KMS-11 (cell line): ENCODE results near the gene TEX14.

ENCODE experiments used
- H2AFZ ChIP-seq: fragments of 200-600 bp; sonication (generic); 2 replicates; pipeline ENCODE4 v1.6.1; 2016; ENCODE audit warnings: antibody characterized with exemption, mixed run types, low read depth
- H3K27ac ChIP-seq: fragments of 200-600 bp; sonication (generic); 2 replicates; pipeline ENCODE4 v1.6.1; 2016; ENCODE audit warnings: mild to moderate bottlenecking, mixed run types
- H3K27me3 ChIP-seq: fragments of 200-600 bp; sonication (generic); 2 replicates; pipeline ENCODE4 v1.6.1; 2017; ENCODE audit warnings: mild to moderate bottlenecking, low read depth, mixed run types, moderate library complexity; ENCODE audit not compliant: insufficient read depth
- H3K36me3 ChIP-seq: fragments of 200-600 bp; sonication (generic); 2 replicates; pipeline ENCODE4 v1.6.1; 2017; ENCODE audit warnings: mild to moderate bottlenecking, mixed run types; ENCODE audit not compliant: insufficient read depth
- H3K4me1 ChIP-seq: fragments of 200-600 bp; sonication (generic); 2 replicates; pipeline ENCODE4 v1.6.1; 2016; ENCODE audit warnings: mild to moderate bottlenecking, low read depth, mixed run types; ENCODE audit not compliant: poor library complexity, severe bottlenecking
- H3K4me2 ChIP-seq: fragments of 200-600 bp; sonication (generic); 2 replicates; pipeline ENCODE4 v1.7.0; 2016; ENCODE audit warnings: mild to moderate bottlenecking, mixed run types
- H3K4me3 ChIP-seq: fragments of 200-600 bp; sonication (generic); IDR thresholded peaks from 2 replicates; pipeline ENCODE4 v1.6.1; 2017; ENCODE audit warnings: low read depth, low read length, mixed read lengths; ENCODE audit not compliant: insufficient read depth
- H3K79me2 ChIP-seq: fragments of 200-600 bp; sonication (generic); 2 replicates; pipeline ENCODE4 v1.6.1; 2016; ENCODE audit warnings: low read depth, mixed run types; ENCODE audit not compliant: insufficient read depth
- H3K9ac ChIP-seq: fragments of 200-600 bp; sonication (generic); 2 replicates; pipeline ENCODE4 v1.6.1; 2016; ENCODE audit warnings: mild to moderate bottlenecking, mixed run types
- H4K20me1 ChIP-seq: fragments of 200-600 bp; sonication (generic); 2 replicates; pipeline ENCODE4 v1.6.1; 2016; ENCODE audit warnings: mild to moderate bottlenecking, mixed run types; ENCODE audit not compliant: insufficient read depth
- CTCF ChIP-seq: fragments of 200-600 bp; sonication (generic); conservative IDR thresholded peaks from 2 replicates; pipeline ENCODE4 v1.6.1; 2017; ENCODE audit warnings: low read depth, mild to moderate bottlenecking, antibody characterized with exemption, low read length, moderate library complexity, mixed read lengths

TEX14 gene

GRCh38 chr17:58535431-58535830, 156.4 kb downstream of the TEX14 start:
- H3K9ac ChIP-seq = no peak overlapping the region
- H3K36me3 ChIP-seq = no peaks in the 10 kb centered on the region
- no peak overlapping the region for H3K4me3 ChIP-seq
- H4K20me1 ChIP-seq = no peaks in the 10 kb centered on the region
- 0 out of 2 replicates have a peak, but pooled peaks cover 9% of the 10 kb centered on the region for H3K27me3 ChIP-seq
- H3K27ac ChIP-seq = no peak overlapping the region
- no peak overlapping the region for H2AFZ ChIP-seq
- H3K4me2 ChIP-seq = no peak overlapping the region
- H3K79me2 ChIP-seq = no peaks in the 10 kb centered on the region
- peaks cover 6% of the 10 kb centered on the region for H3K4me1 ChIP-seq
- no peak for TF ChIP-seq CTCF

- no peak overlapping the region for H2AFZ ChIP-seq
- no peaks in the 10 kb centered on the region for H3K79me2 ChIP-seq
- H3K36me3 ChIP-seq = no peaks in the 10 kb centered on the region
- H4K20me1 ChIP-seq = no peaks in the 10 kb centered on the region
- 0 out of 2 replicates have a peak, but pooled peaks cover 9% of the 10 kb centered on the region for H3K27me3 ChIP-seq
- TF ChIP-seq CTCF = no peak
- H3K9ac ChIP-seq = no peak overlapping the region
- no peak overlapping the region for H3K4me3 ChIP-seq
- H3K4me1 ChIP-seq = peaks cover 6% of the 10 kb centered on the region
- H3K27ac ChIP-seq = no peak overlapping the region
- no peak overlapping the region for H3K4me2 ChIP-seq
These were observed 156.9 kb downstream of the TEX14 start for GRCh38 chr17:58534901-58535421.

GRCh38 chr17:58534331-58534730, 157.5 kb downstream of the TEX14 start:
- no peaks in the 10 kb centered on the region for H4K20me1 ChIP-seq
- no peak overlapping the region for H3K4me2 ChIP-seq
- TF ChIP-seq CTCF = no peak
- H2AFZ ChIP-seq = no peak overlapping the region
- 0 out of 2 replicates have a peak, but pooled peaks cover 9% of the 10 kb centered on the region for H3K27me3 ChIP-seq
- H3K79me2 ChIP-seq = no peaks in the 10 kb centered on the region
- H3K36me3 ChIP-seq = no peaks in the 10 kb centered on the region
- no peak overlapping the region for H3K27ac ChIP-seq
- H3K9ac ChIP-seq = no peak overlapping the region
- peaks cover 6% of the 10 kb centered on the region for H3K4me1 ChIP-seq
- H3K4me3 ChIP-seq = no peak overlapping the region

- H3K4me2 ChIP-seq = no peak overlapping the region
- no peak overlapping the region for H3K27ac ChIP-seq
- no peaks in the 10 kb centered on the region for H4K20me1 ChIP-seq
- no peak for TF ChIP-seq CTCF
- H2AFZ ChIP-seq = no peak overlapping the region
- H3K79me2 ChIP-seq = no peaks in the 10 kb centered on the region
- no peaks in the 10 kb centered on the region for H3K36me3 ChIP-seq
- 0 out of 2 replicates have a peak, but pooled peaks cover 9% of the 10 kb centered on the region for H3K27me3 ChIP-seq
- H3K9ac ChIP-seq = no peak overlapping the region
- no peak overlapping the region for H3K4me3 ChIP-seq
- H3K4me1 ChIP-seq = peaks cover 6% of the 10 kb centered on the region
These were observed 158.1 kb downstream of the TEX14 start for GRCh38 chr17:58533616-58534188.
